IMR-90 (cell line): Measurements from ENCODE around the gene NAV2. TPM values are rescaled to one million over a fixed set of nuclear protein-coding genes. Genes with fewer than 3 reads are reported as not detected.

ENCODE experiments used
- ATAC-seq: fragments of 200-7000 bp; cut with Tn5 transposase; 2 replicates; pipeline ENCODE4 v1.9.1; 2020; ENCODE audit warnings: low read depth, mild to moderate bottlenecking, moderate library complexity
- BruUV-seq: library from RNA; stranded (reverse); fragments of 400-500 nt; replicated peaks from 2 replicates; lab custom pipeline; 2021; lab: Mats Ljungman, UMichigan
- CTCF ChIA-PET: fragments of 300-600 bp; formaldehyde crosslinking; extraction: SDS; loops from one replicate; lab custom pipeline; 2021; ENCODE audit warnings: antibody characterized with exemption; lab: Yijun Ruan, JAX
- POLR2A ChIA-PET: fragments of 300-600 bp; sonication (Branson Sonifier 250); formaldehyde crosslinking; loops from one replicate; lab custom pipeline; 2022; ENCODE audit warnings: antibody characterized with exemption; ENCODE audit not compliant: unreplicated experiment; lab: Charles Lee
- DNase-seq: peaks from one replicate; pipeline ENCODE4 v3.0.0; 2013
- H2AFZ ChIP-seq: replicated peaks from 2 replicates; pipeline ENCODE3; 2013; ENCODE audit warnings: low read length, mild to moderate bottlenecking; ENCODE audit not compliant: poor library complexity
- H2AK5ac ChIP-seq: 2 replicates; pipeline ENCODE4 v1.6.1; 2013; ENCODE audit warnings: low read depth, low read length, inconsistent platforms
- H2AK9ac ChIP-seq: replicated peaks from 2 replicates; pipeline ENCODE3; 2013; ENCODE audit warnings: mild to moderate bottlenecking, low read depth, low read length, moderate library complexity; ENCODE audit not compliant: poor library complexity
- H2BK120ac ChIP-seq: 2 replicates; pipeline ENCODE4 v1.6.1; 2013; ENCODE audit warnings: low read depth, low read length, inconsistent platforms
- H2BK15ac ChIP-seq: 3 replicates; pipeline ENCODE4 v1.6.1; 2013; ENCODE audit warnings: low read depth, low read length, inconsistent platforms
- H2BK20ac ChIP-seq: 2 replicates; pipeline ENCODE4 v1.6.1; 2013; ENCODE audit warnings: low read depth, mild to moderate bottlenecking, inconsistent platforms, low read length, moderate library complexity
- H2BK5ac ChIP-seq: 2 replicates; pipeline ENCODE4 v1.6.1; 2013; ENCODE audit warnings: mild to moderate bottlenecking, low read depth, low read length, inconsistent platforms; ENCODE audit not compliant: poor library complexity, severe bottlenecking
- H3K14ac ChIP-seq: replicated peaks from 2 replicates; pipeline ENCODE4 v1.6.1; 2013; ENCODE audit warnings: low read depth, low read length, inconsistent platforms
- H3K18ac ChIP-seq: 2 replicates; pipeline ENCODE4 v1.6.1; 2013; ENCODE audit warnings: low read depth, low read length, control low read depth
- H3K23ac ChIP-seq: 2 replicates; pipeline ENCODE4 v1.6.1; 2013; ENCODE audit warnings: low read depth, low read length, inconsistent platforms
- H3K27ac ChIP-seq: 2 replicates; pipeline ENCODE4 v1.5.1; 2013; ENCODE audit warnings: mild to moderate bottlenecking, control low read depth, low read length; ENCODE audit not compliant: insufficient read depth
- H3K27me3 ChIP-seq: 2 replicates; pipeline ENCODE4 v1.6.1; 2013; ENCODE audit warnings: low read length; ENCODE audit not compliant: control insufficient read depth, insufficient read depth
- H3K36me3 ChIP-seq: 2 replicates; pipeline ENCODE4 v1.6.1; 2013; ENCODE audit warnings: low read length, mixed read lengths; ENCODE audit not compliant: control insufficient read depth, insufficient read depth
- H3K4ac ChIP-seq: 2 replicates; pipeline ENCODE4 v1.6.1; 2013; ENCODE audit warnings: low read depth, low read length, inconsistent platforms
- H3K4me1 ChIP-seq: 2 replicates; pipeline ENCODE4 v1.6.1; 2013; ENCODE audit warnings: low read length, mixed read lengths; ENCODE audit not compliant: control insufficient read depth, insufficient read depth
- H3K4me2 ChIP-seq: 2 replicates; pipeline ENCODE4 v1.6.1; 2013; ENCODE audit warnings: low read depth, mild to moderate bottlenecking, control low read depth, low read length, moderate library complexity
- H3K4me3 ChIP-seq: 2 replicates; pipeline ENCODE4 v1.5.1; 2013; ENCODE audit warnings: low read depth, mild to moderate bottlenecking, control low read depth, low read length, moderate library complexity; ENCODE audit not compliant: insufficient read depth
- H3K56ac ChIP-seq: 2 replicates; pipeline ENCODE4 v1.6.1; 2013; ENCODE audit warnings: low read length, inconsistent platforms; ENCODE audit not compliant: insufficient read depth; ENCODE audit errors: extremely low read depth
- H3K79me1 ChIP-seq, 2 experiments: 2 replicates each; pipeline ENCODE4 v1.6.1; 2013; ENCODE audit warnings: low read length in 2 of 2, inconsistent platforms in 1 of 2, low read depth in 1 of 2
- H3K9ac ChIP-seq: 2 replicates; pipeline ENCODE4 v1.6.1; 2013; ENCODE audit warnings: low read depth, low read length, control low read depth
- H3K9me1 ChIP-seq: 2 replicates; pipeline ENCODE4 v1.6.1; 2013; ENCODE audit warnings: low read length, inconsistent platforms; ENCODE audit not compliant: insufficient read depth
- H3K9me3 ChIP-seq: 2 replicates; pipeline ENCODE4 v1.6.1; 2013; ENCODE audit warnings: low read length; ENCODE audit not compliant: control insufficient read depth, insufficient read depth
- H4K20me1 ChIP-seq: 2 replicates; pipeline ENCODE4 v1.6.1; 2013; ENCODE audit warnings: low read length, inconsistent platforms; ENCODE audit not compliant: insufficient read depth
- H4K5ac ChIP-seq: 2 replicates; pipeline ENCODE4 v1.6.1; 2013; ENCODE audit warnings: mild to moderate bottlenecking, low read depth, low read length, control low read depth
- H4K8ac ChIP-seq, 2 experiments: 2 replicates each; pipeline ENCODE4 v1.6.1; 2013; ENCODE audit warnings: low read depth in 2 of 2, low read length in 2 of 2, control low read depth in 1 of 2, inconsistent platforms in 1 of 2
- H4K91ac ChIP-seq: 2 replicates; pipeline ENCODE4 v1.6.1; 2013; ENCODE audit warnings: low read depth, low read length, inconsistent platforms; ENCODE audit not compliant: insufficient read depth
- BHLHE40 ChIP-seq: fragments of 150-350 bp; IDR thresholded peaks from 2 replicates; pipeline ENCODE4 v1.6.1; 2016; ENCODE audit warnings: mild to moderate bottlenecking, low read depth, low read length
- CEBPB ChIP-seq: IDR thresholded peaks from 2 replicates; pipeline ENCODE4 v1.6.1; 2012; ENCODE audit warnings: low read depth, low read length, improper control_type of control experiment
- CHD1 ChIP-seq: IDR thresholded peaks from 2 replicates; pipeline ENCODE4 v1.6.1; 2012; ENCODE audit warnings: low read depth, low read length, improper control_type of control experiment
- FOS ChIP-seq: fragments of 150-350 bp; IDR thresholded peaks from 2 replicates; pipeline ENCODE4 v1.6.1; 2016; ENCODE audit warnings: low read depth, low read length
- MAZ ChIP-seq: IDR thresholded peaks from 2 replicates; pipeline ENCODE4 v1.6.1; 2012; ENCODE audit warnings: low read depth, mild to moderate bottlenecking, low read length, improper control_type of control experiment, moderate library complexity, borderline replicate concordance
- MXI1 ChIP-seq: IDR thresholded peaks from 2 replicates; pipeline ENCODE4 v1.6.1; 2012; ENCODE audit warnings: low read depth, mild to moderate bottlenecking, low read length, moderate library complexity, borderline replicate concordance
- NFE2L2 ChIP-seq: fragments of 150-350 bp; IDR thresholded peaks from 2 replicates; pipeline ENCODE4 v1.6.1; 2016; ENCODE audit warnings: low read depth, mild to moderate bottlenecking, low read length
- RAD21 ChIP-seq: IDR thresholded peaks from 2 replicates; pipeline ENCODE4 v1.6.1; 2012; ENCODE audit warnings: low read length, improper control_type of control experiment
- RCOR1 ChIP-seq: IDR thresholded peaks from 2 replicates; pipeline ENCODE4 v1.6.1; 2012; ENCODE audit warnings: mild to moderate bottlenecking, low read length, improper control_type of control experiment; ENCODE audit not compliant: insufficient replicate concordance
- RFX5 ChIP-seq: IDR thresholded peaks from 2 replicates; pipeline ENCODE4 v1.8.0; 2012; ENCODE audit warnings: low read depth, mild to moderate bottlenecking, low read length, moderate library complexity
- SMC3 ChIP-seq: fragments of 150-350 bp; IDR thresholded peaks from 2 replicates; pipeline ENCODE4 v1.6.1; 2016; ENCODE audit warnings: low read depth, mild to moderate bottlenecking, antibody characterized with exemption, low read length, moderate library complexity
- WGBS, 2 experiments: methylation state at CpG; one replicate each; pipeline versions ENCODE4 v1.1.5 to v1.1.7; 2013; ENCODE audit warnings: missing lambda C conversion rate in 2 of 2; ENCODE audit not compliant: insufficient read length in 1 of 2; ENCODE audit errors: extremely low coverage in 2 of 2; 5-methylcytosine and 5-hydroxymethylcytosine counted together
- dilution Hi-C: fragments of 300-500 bp; cut with HindIII; formaldehyde crosslinking; loops from one replicate; pipeline ENCODE4 v1.14.3; 2018; ENCODE audit warnings: low sequenced_read_pairs; ENCODE audit not compliant: unreplicated experiment
- in situ Hi-C: fragments of 300-500 bp; cut with MboI; formaldehyde crosslinking; loops from 3 replicates; pipeline ENCODE4 v1.14.3; 2019; ENCODE audit warnings: low sequenced_read_pairs, inconsistent platforms, mixed read lengths
- intact Hi-C: fragments of 100-400 bp; cut with micrococcal nuclease; formaldehyde crosslinking; loops from 2 replicates; pipeline ENCODE4 v1.10.0; 2022
- polyA plus RNA-seq, 3 experiments: library from polyadenylated mRNA; depleted of rRNA; stranded (reverse); fragments of >200 nt; gene quantifications; 2 replicates each; pipeline ENCODE4 v1.2.3, GENCODE V29; 2012; ENCODE audit warnings: low replicate concordance in 1 of 3
- total RNA-seq: library from RNA; depleted of rRNA; stranded (reverse); fragments of >200 nt; gene quantifications from 2 replicates; pipeline ENCODE4 v1.2.3, GENCODE V29; 2012
- TF ChIP-seq, protein P1 (sequence below): conservative IDR thresholded peaks from 2 replicates; pipeline ENCODE4 v1.5.1; 2012; ENCODE audit warnings: mild to moderate bottlenecking, low read depth, low read length, improper control_type of control experiment
- TF ChIP-seq, protein P2 (sequence below): fragments of 150-350 bp; IDR thresholded peaks from 2 replicates; pipeline ENCODE4 v1.6.1; 2016; ENCODE audit warnings: low read depth, mild to moderate bottlenecking, low read length, moderate library complexity, borderline replicate concordance

NAV2 gene
- total and polyA plus RNA-seq, 2 of the 4 experiments (the other 2 are of a cell fraction) = 4.5 to 12.6 TPM

DNA sequence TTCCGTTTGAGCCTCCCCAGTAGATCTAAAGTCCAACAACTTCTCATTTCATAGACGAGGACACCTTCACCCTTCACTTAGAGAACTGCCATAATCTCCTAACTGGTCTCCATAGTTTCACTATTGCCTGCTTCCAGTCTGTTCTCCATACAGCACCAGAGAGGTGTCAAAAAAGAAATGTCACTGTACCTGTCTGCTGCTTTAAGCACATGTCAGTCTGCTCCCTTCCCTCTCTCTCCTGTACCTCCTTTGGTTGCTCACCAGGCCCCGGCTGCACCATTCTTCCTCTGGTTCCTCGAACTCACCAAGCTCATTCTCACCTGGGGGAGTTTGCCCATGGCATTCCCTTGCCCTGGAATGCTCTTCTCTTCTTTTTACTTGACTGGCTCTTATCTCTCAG is 75.8 kb downstream of the NAV2 start:
- Histone ChIP-seq H3K79me1 (peaks cover 45 to 62% of the 10 kb centered on the region in 2 experiments), H2BK20ac (no peak overlapping the region), H4K5ac (no peak overlapping the region), H3K4me1 (no peaks in the 10 kb centered on the region), H2BK15ac (no peak overlapping the region), H4K91ac (no peak overlapping the region), H2AFZ (no peak overlapping the region), H3K18ac (no peak overlapping the region), H3K23ac (no peak overlapping the region), H3K4ac (no peak overlapping the region), H2AK5ac (no peak overlapping the region), H4K8ac (no peak overlapping the region), H3K27me3 (no peaks in the 10 kb centered on the region), H3K27ac (no peak overlapping the region), H3K9me3 (no peaks in the 10 kb centered on the region), H3K4me2 (no peak overlapping the region), H2BK5ac (no peak overlapping the region), H2AK9ac (no peak overlapping the region), H2BK120ac (no peak overlapping the region), H3K4me3 (no peak overlapping the region), H3K14ac (no peak overlapping the region; the same call in 1 of the 2 replicates), H3K9me1 (no peaks in the 10 kb centered on the region), H3K9ac (no peak overlapping the region), H3K56ac (no peak overlapping the region), H4K20me1 (peaks cover 44% of the 10 kb centered on the region), H3K36me3 (peaks cover 2% of the 10 kb centered on the region)
- no peak for ATAC-seq
- no peak for DNase-seq
- in situ Hi-C loops (no loop called here), intact Hi-C loops (no loop called here), dilution Hi-C loops (no loop called here)
- BruUV-seq = no TSS peak
- WGBS, 2 experiments = 93% methylated on average over 4 of the region's 4 CpGs; no CpG with 5 or more reads in 1 of the 2 experiments
- ChIA-PET POLR2A (no interaction called here), CTCF (interaction anchor here (1.3 kb wide), 1 partner anchor 11 kb away, joined by 5 read pairs; no protein-coding TSS in a partner anchor)
- TF ChIP-seq CEBPB (no peak), RCOR1 (no peak), MXI1 (no peak), SMC3 (no peak), FOS (no peak), BHLHE40 (no peak), RFX5 (no peak), MAZ (no peak), NFE2L2 (no peak), RAD21 (no peak), CHD1 (no peak)
- TF ChIP-seq, protein P1, sequence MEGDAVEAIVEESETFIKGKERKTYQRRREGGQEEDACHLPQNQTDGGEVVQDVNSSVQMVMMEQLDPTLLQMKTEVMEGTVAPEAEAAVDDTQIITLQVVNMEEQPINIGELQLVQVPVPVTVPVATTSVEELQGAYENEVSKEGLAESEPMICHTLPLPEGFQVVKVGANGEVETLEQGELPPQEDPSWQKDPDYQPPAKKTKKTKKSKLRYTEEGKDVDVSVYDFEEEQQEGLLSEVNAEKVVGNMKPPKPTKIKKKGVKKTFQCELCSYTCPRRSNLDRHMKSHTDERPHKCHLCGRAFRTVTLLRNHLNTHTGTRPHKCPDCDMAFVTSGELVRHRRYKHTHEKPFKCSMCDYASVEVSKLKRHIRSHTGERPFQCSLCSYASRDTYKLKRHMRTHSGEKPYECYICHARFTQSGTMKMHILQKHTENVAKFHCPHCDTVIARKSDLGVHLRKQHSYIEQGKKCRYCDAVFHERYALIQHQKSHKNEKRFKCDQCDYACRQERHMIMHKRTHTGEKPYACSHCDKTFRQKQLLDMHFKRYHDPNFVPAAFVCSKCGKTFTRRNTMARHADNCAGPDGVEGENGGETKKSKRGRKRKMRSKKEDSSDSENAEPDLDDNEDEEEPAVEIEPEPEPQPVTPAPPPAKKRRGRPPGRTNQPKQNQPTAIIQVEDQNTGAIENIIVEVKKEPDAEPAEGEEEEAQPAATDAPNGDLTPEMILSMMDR = no peak
- TF ChIP-seq, protein P2, sequence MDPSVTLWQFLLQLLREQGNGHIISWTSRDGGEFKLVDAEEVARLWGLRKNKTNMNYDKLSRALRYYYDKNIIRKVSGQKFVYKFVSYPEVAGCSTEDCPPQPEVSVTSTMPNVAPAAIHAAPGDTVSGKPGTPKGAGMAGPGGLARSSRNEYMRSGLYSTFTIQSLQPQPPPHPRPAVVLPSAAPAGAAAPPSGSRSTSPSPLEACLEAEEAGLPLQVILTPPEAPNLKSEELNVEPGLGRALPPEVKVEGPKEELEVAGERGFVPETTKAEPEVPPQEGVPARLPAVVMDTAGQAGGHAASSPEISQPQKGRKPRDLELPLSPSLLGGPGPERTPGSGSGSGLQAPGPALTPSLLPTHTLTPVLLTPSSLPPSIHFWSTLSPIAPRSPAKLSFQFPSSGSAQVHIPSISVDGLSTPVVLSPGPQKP = no peak
